A673 (cell line): ENCODE measurements around the gene NCKAP5. TPM values are rescaled to one million over a fixed set of nuclear protein-coding genes. Genes with fewer than 3 reads are reported as not detected.

Experiments
- BruUV-seq: library from RNA; stranded (reverse); fragments of 400-500 nt; replicated peaks from 2 replicates; lab custom pipeline; 2021; lab: Mats Ljungman, UMichigan
- CTCF ChIA-PET: fragments of 300-600 bp; sonication (Branson Sonifier 250); formaldehyde crosslinking; loops from one replicate; lab custom pipeline; 2022; ENCODE audit warnings: antibody characterized with exemption; lab: Charles Lee
- POLR2A ChIA-PET: fragments of 300-600 bp; sonication (Branson Sonifier 250); formaldehyde crosslinking; loops from one replicate; lab custom pipeline; 2022; ENCODE audit warnings: antibody characterized with exemption; ENCODE audit not compliant: low non-redundant PET; lab: Charles Lee
- DNase-seq: peaks from one replicate; pipeline ENCODE4 v3.0.0-alpha.2; 2015; ENCODE audit warnings: low spot score
- H3K27ac ChIP-seq: fragments of 200-600 bp; sonication (generic); 2 replicates; pipeline ENCODE4 v1.5.1; 2016; ENCODE audit warnings: mixed run types, low read depth, mild to moderate bottlenecking, mixed read lengths, antibody characterized with exemption, low read length; ENCODE audit not compliant: poor library complexity, severe bottlenecking
- H3K27me3 ChIP-seq: fragments of 200-600 bp; sonication (generic); replicated peaks from 2 replicates; pipeline ENCODE4 v1.6.1; 2017; ENCODE audit warnings: mixed run types, low read depth, mild to moderate bottlenecking, mixed read lengths, antibody characterized with exemption, low read length; ENCODE audit not compliant: insufficient read depth, poor library complexity
- H3K36me3 ChIP-seq: fragments of 200-600 bp; sonication (generic); 2 replicates; pipeline ENCODE4 v1.6.1; 2016; ENCODE audit warnings: mixed run types, mild to moderate bottlenecking, mixed read lengths, antibody characterized with exemption, low read length; ENCODE audit not compliant: insufficient read depth, poor library complexity, severe bottlenecking
- H3K4me1 ChIP-seq: fragments of 200-600 bp; sonication (generic); 2 replicates; pipeline ENCODE4 v1.6.1; 2017; ENCODE audit warnings: mixed run types, mild to moderate bottlenecking, mixed read lengths, antibody characterized with exemption, low read length; ENCODE audit not compliant: insufficient read depth, poor library complexity, severe bottlenecking
- H3K4me3 ChIP-seq: fragments of 200-600 bp; sonication (generic); 2 replicates; pipeline ENCODE4 v1.5.1; 2016; ENCODE audit warnings: low read depth, mixed run types, mild to moderate bottlenecking, mixed read lengths, low read length; ENCODE audit not compliant: poor library complexity, severe bottlenecking
- H3K9me3 ChIP-seq: fragments of 200-600 bp; sonication (generic); 2 replicates; pipeline ENCODE4 v1.6.1; 2016; ENCODE audit warnings: mixed run types, low read depth, mild to moderate bottlenecking, mixed read lengths, antibody characterized with exemption, low read length; ENCODE audit not compliant: poor library complexity, severe bottlenecking
- CTCF ChIP-seq: fragments of 300-800, 200-600 bp; sonication (generic); conservative IDR thresholded peaks from 2 replicates; pipeline ENCODE4 v1.5.1; 2017; ENCODE audit warnings: low read depth, mild to moderate bottlenecking, antibody characterized with exemption, low read length, moderate library complexity, mixed read lengths
- EZH2 ChIP-seq: fragments of 200-600 bp; sonication (generic); IDR thresholded peaks from 2 replicates; pipeline ENCODE4 v1.6.1; 2017; ENCODE audit warnings: borderline replicate concordance, low read depth, mild to moderate bottlenecking, mixed read lengths, antibody characterized with exemption, low read length; ENCODE audit not compliant: poor library complexity, severe bottlenecking
- intact Hi-C: fragments of 100-400 bp; cut with micrococcal nuclease; formaldehyde crosslinking; loops from one replicate; pipeline ENCODE4 v1.10.0; 2022; ENCODE audit not compliant: unreplicated experiment
- total RNA-seq: library from RNA; stranded (reverse); gene quantifications from 2 replicates; pipeline ENCODE4 v1.2.3, GENCODE V29; 2021

NCKAP5 gene
- total RNA-seq, 1 experiment from 2014 or later = 26.6 TPM

GRCh38 chr2:133380991-133381390 lies 187.3 kb downstream of the NCKAP5 start:
- Histone ChIP-seq H3K27me3 (no peaks in the 10 kb centered on the region), H3K27ac (no peak overlapping the region), H3K4me3 (no peak overlapping the region), H3K4me1 (peaks cover 12% of the 10 kb centered on the region), H3K9me3 (no peaks in the 10 kb centered on the region), H3K36me3 (no peaks in the 10 kb centered on the region)
- TF ChIP-seq EZH2 = no peak
- TF ChIP-seq CTCF = no peak
- DNase-seq = no peak
- no TSS peak for BruUV-seq
- ChIA-PET POLR2A (no interaction called here), CTCF (no interaction called here)
- intact Hi-C loops = no loop called here

- ChIA-PET CTCF (no interaction called here), POLR2A (no interaction called here)
- intact Hi-C loops = no loop called here
- Histone ChIP-seq H3K27me3 (no peaks in the 10 kb centered on the region), H3K9me3 (no peaks in the 10 kb centered on the region), H3K27ac (no peak overlapping the region), H3K4me1 (peaks cover 12% of the 10 kb centered on the region), H3K4me3 (no peak overlapping the region), H3K36me3 (no peaks in the 10 kb centered on the region)
- no peak for TF ChIP-seq CTCF
- no peak for TF ChIP-seq EZH2
- no peak for DNase-seq
- BruUV-seq = no TSS peak
These were observed 189.2 kb downstream of the NCKAP5 start for GRCh38 chr2:133378928-133379549.

GRCh38 chr2:133378386-133378785 lies 189.9 kb downstream of the NCKAP5 start:
- Histone ChIP-seq H3K4me1 (peaks cover 12% of the 10 kb centered on the region), H3K27me3 (no peaks in the 10 kb centered on the region), H3K9me3 (no peaks in the 10 kb centered on the region), H3K27ac (no peak overlapping the region), H3K36me3 (no peaks in the 10 kb centered on the region), H3K4me3 (no peak overlapping the region)
- CTCF ChIA-PET = no interaction called here
- POLR2A ChIA-PET = no interaction called here
- BruUV-seq = no TSS peak
- no peak for TF ChIP-seq EZH2
- no peak for TF ChIP-seq CTCF
- no peak for DNase-seq
- intact Hi-C loops = no loop called here
